Measurements from ENCODE around the gene TMEM37.

- TF ChIP-seq, protein P1, sequence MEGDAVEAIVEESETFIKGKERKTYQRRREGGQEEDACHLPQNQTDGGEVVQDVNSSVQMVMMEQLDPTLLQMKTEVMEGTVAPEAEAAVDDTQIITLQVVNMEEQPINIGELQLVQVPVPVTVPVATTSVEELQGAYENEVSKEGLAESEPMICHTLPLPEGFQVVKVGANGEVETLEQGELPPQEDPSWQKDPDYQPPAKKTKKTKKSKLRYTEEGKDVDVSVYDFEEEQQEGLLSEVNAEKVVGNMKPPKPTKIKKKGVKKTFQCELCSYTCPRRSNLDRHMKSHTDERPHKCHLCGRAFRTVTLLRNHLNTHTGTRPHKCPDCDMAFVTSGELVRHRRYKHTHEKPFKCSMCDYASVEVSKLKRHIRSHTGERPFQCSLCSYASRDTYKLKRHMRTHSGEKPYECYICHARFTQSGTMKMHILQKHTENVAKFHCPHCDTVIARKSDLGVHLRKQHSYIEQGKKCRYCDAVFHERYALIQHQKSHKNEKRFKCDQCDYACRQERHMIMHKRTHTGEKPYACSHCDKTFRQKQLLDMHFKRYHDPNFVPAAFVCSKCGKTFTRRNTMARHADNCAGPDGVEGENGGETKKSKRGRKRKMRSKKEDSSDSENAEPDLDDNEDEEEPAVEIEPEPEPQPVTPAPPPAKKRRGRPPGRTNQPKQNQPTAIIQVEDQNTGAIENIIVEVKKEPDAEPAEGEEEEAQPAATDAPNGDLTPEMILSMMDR (IDR thresholded peaks at IDR 0.05; ENCODE audit: low read depth, low read length) = no peak
- no peak for TF ChIP-seq POLR2A (IDR thresholded peaks at IDR 0.05; ENCODE audit: extremely low read depth, insufficient read length)
- no peak for TF ChIP-seq MYC (IDR thresholded peaks at IDR 0.05; ENCODE audit: low read depth, low read length)
- TF ChIP-seq, protein P2, sequence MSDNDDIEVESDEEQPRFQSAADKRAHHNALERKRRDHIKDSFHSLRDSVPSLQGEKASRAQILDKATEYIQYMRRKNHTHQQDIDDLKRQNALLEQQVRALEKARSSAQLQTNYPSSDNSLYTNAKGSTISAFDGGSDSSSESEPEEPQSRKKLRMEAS (IDR thresholded peaks at IDR 0.05; ENCODE audit: low read depth, low read length) = no peak
Measured at GRCh38 chr2:119451336-119452050, 19.8 kb downstream of the TMEM37 start.

Data from NB4 (cell line).